ENCODE results near the gene TEKT2. TPM values are rescaled to one million over a fixed set of nuclear protein-coding genes. Genes with fewer than 3 reads are reported as not detected.

TEKT2 gene
- total RNA-seq, 1 donor from 2014 or later, result 0.18 TPM

DNA sequence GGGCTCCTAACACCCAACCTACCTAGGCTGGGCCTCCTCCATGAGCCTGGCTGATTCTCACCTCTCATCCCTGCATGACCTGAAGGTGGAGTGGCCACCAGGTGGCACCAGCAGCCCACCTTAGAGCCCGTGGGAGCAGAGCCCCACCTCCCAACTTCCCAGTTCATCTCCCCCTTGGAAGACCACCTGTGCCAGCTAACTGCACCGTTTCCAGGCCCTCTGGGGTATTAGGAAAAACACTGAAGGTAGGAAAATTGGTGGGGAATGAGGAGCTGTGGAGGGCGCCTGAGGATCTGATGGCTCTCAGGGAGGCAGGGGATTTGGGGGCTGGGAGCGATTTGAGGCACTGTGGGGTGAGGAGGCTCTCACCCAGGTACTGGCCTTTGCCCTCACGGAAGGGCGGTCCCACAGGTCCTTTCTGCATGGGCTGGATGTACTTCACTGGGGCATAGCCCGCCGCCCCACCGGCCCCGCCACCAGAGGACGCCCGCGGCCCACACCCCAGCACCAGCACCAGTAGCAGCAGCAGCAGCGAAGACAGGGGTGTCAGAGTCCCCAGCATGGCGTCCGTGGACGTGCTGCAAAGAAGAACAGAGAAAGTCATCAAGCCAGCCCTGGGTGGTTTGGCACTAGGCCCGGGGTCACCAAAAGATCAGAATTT lies 15.9 kb downstream of the TEKT2 start:
- intact Hi-C loops (cut with micrococcal nuclease), result loop anchor here (1.0 to 5.0 kb wide), 5 partner anchors 34 to 321 kb away; partner anchors contain the start of gene TRAPPC3
- Mint-ChIP-seq H3K36me3 (ENCODE audit: low read depth) (peaks cover 4% of the 10 kb centered on the region), H3K4me3 (ENCODE audit: low read depth) (no peak overlapping the region), H3K9me3 (no peaks in the 10 kb centered on the region), H3K4me1 (ENCODE audit: low read depth) (peaks cover 3% of the 10 kb centered on the region), H3K27ac (no peak overlapping the region), H3K27me3 (ENCODE audit: low read depth) (no peaks in the 10 kb centered on the region)
- DNase-seq (ENCODE audit: low spot score), result peak; percentile 63

GRCh38 chr1:36100376-36100775 lies 16.5 kb downstream of the TEKT2 start:
- Mint-ChIP-seq H3K4me3 (ENCODE audit: low read depth) (no peak overlapping the region), H3K27me3 (ENCODE audit: low read depth) (no peaks in the 10 kb centered on the region), H3K9me3 (no peaks in the 10 kb centered on the region), H3K36me3 (ENCODE audit: low read depth) (no peaks in the 10 kb centered on the region), H3K27ac (no peak overlapping the region), H3K4me1 (ENCODE audit: low read depth) (peaks cover 3% of the 10 kb centered on the region)
- no peak for DNase-seq (ENCODE audit: low spot score)
- intact Hi-C loops (cut with micrococcal nuclease), result loop anchor here (1.0 to 2.0 kb wide), 2 partner anchors 49 to 320 kb away; partner anchors contain the start of gene TRAPPC3

DNA sequence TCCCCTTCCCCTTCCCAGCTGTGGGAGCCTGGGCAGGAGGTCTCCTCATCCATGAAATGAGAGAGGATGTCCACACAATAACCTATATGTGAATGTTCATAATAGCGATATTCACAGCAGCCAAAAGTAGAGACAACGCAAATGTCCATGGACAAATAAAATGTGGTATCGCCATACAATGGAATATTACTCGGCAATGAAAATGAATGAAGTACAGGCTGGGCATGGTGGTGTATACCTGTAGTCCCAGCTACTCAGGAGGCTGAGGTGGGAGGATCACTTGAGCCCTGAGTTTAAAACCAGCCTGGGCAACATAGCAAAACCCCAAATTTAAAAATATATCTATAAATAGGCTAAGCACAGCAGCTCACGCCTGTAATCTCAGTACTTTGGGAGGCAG lies 17.7 kb downstream of the TEKT2 start:
- Mint-ChIP-seq H3K36me3 (ENCODE audit: low read depth) (no peaks in the 10 kb centered on the region), H3K4me3 (ENCODE audit: low read depth) (no peak overlapping the region), H3K9me3 (no peaks in the 10 kb centered on the region), H3K27me3 (ENCODE audit: low read depth) (no peaks in the 10 kb centered on the region), H3K27ac (no peak overlapping the region), H3K4me1 (ENCODE audit: low read depth) (peaks cover 3% of the 10 kb centered on the region)
- no peak for DNase-seq (ENCODE audit: low spot score)
- intact Hi-C loops (cut with micrococcal nuclease), result loop anchor here (2.0 kb wide), 1 partner anchor 319 kb away; no protein-coding TSS in a partner anchor

- Mint-ChIP-seq H3K4me1 (ENCODE audit: low read depth) (peaks cover 10% of the 10 kb centered on the region), H3K4me3 (ENCODE audit: low read depth) (no peak overlapping the region), H3K27ac (no peak overlapping the region), H3K9me3 (no peaks in the 10 kb centered on the region), H3K36me3 (ENCODE audit: low read depth) (no peaks in the 10 kb centered on the region), H3K27me3 (ENCODE audit: low read depth) (no peaks in the 10 kb centered on the region)
- no peak for DNase-seq (ENCODE audit: low spot score)
- intact Hi-C loops (cut with micrococcal nuclease), result no loop called here
Measured at GRCh38 chr1:36106269-36106668, 22.4 kb downstream of the TEKT2 start.

GRCh38 chr1:36107394-36107793 lies 23.5 kb downstream of the TEKT2 start:
- no peak overlapping the region for H3K27ac Mint-ChIP-seq
- H3K9me3 Mint-ChIP-seq, result no peaks in the 10 kb centered on the region
- H3K4me3 Mint-ChIP-seq (ENCODE audit: low read depth), result no peak overlapping the region
- no peak for DNase-seq (ENCODE audit: low spot score)
- peaks cover 12% of the 10 kb centered on the region for H3K4me1 Mint-ChIP-seq (ENCODE audit: low read depth)
- H3K27me3 Mint-ChIP-seq (ENCODE audit: low read depth), result no peaks in the 10 kb centered on the region
- intact Hi-C loops (cut with micrococcal nuclease), result no loop called here
- H3K36me3 Mint-ChIP-seq (ENCODE audit: low read depth), result no peaks in the 10 kb centered on the region

GRCh38 chr1:36108314-36108713 lies 24.4 kb downstream of the TEKT2 start:
- no peaks in the 10 kb centered on the region for H3K36me3 Mint-ChIP-seq (ENCODE audit: low read depth)
- no peaks in the 10 kb centered on the region for H3K9me3 Mint-ChIP-seq
- intact Hi-C loops (cut with micrococcal nuclease), result no loop called here
- no peak overlapping the region for H3K27ac Mint-ChIP-seq
- no peaks in the 10 kb centered on the region for H3K27me3 Mint-ChIP-seq (ENCODE audit: low read depth)
- peaks cover 12% of the 10 kb centered on the region for H3K4me1 Mint-ChIP-seq (ENCODE audit: low read depth)
- H3K4me3 Mint-ChIP-seq (ENCODE audit: low read depth), result no peak overlapping the region
- no peak for DNase-seq (ENCODE audit: low spot score)

DNA sequence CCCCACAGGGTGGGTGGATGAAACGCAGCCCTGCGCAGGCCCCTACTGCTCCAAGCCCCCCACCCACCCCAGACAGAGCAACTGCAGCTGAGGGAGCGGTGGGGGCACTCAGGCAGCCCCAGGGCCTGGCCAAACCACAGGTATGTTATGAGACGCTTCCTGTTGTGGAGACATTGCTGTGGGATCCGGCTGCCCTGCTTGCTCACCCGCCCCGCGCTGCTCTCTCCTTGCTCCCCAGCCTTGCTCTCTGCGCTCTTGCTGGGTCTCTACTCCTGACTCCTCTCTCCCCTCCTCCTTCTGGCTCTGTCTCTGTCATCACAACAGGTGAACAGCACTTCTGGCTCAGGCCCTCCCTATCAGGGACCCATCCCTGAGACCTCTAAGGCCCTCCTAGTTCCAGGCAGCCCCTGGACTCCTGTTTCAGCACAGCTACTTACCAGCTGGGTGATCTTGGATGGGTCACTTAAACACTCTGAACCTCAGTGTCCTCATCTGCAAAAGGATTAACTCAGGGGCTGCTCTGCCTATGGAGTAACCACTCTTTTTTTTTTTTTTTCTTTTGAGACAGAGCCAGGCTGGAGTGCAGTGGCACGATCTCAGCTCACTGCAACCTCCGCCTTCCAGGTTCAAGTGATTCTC lies 25.3 kb downstream of the TEKT2 start:
- H3K4me3 Mint-ChIP-seq (ENCODE audit: low read depth), result no peak overlapping the region
- no peaks in the 10 kb centered on the region for H3K36me3 Mint-ChIP-seq (ENCODE audit: low read depth)
- no peaks in the 10 kb centered on the region for H3K27me3 Mint-ChIP-seq (ENCODE audit: low read depth)
- intact Hi-C loops (cut with micrococcal nuclease), result no loop called here
- peaks cover 12% of the 10 kb centered on the region for H3K4me1 Mint-ChIP-seq (ENCODE audit: low read depth)
- DNase-seq (ENCODE audit: low spot score), result peak; percentile 29
- no peaks in the 10 kb centered on the region for H3K9me3 Mint-ChIP-seq
- H3K27ac Mint-ChIP-seq, result peak overlapping the region; percentile 70

- no peak overlapping the region for H3K4me3 Mint-ChIP-seq (ENCODE audit: low read depth)
- intact Hi-C loops (cut with micrococcal nuclease), result no loop called here
- H3K9me3 Mint-ChIP-seq, result no peaks in the 10 kb centered on the region
- H3K27me3 Mint-ChIP-seq (ENCODE audit: low read depth), result no peaks in the 10 kb centered on the region
- no peaks in the 10 kb centered on the region for H3K36me3 Mint-ChIP-seq (ENCODE audit: low read depth)
- H3K4me1 Mint-ChIP-seq (ENCODE audit: low read depth), result peaks cover 12% of the 10 kb centered on the region
- DNase-seq (ENCODE audit: low spot score), result no peak
- H3K27ac Mint-ChIP-seq, result peak overlapping the region; percentile 42
Measured at GRCh38 chr1:36111151-36111550, 27.3 kb downstream of the TEKT2 start.

- Mint-ChIP-seq H3K27ac (no peak overlapping the region), H3K4me1 (ENCODE audit: low read depth) (peaks cover 12% of the 10 kb centered on the region), H3K27me3 (ENCODE audit: low read depth) (no peaks in the 10 kb centered on the region), H3K4me3 (ENCODE audit: low read depth) (no peak overlapping the region), H3K9me3 (no peaks in the 10 kb centered on the region), H3K36me3 (ENCODE audit: low read depth) (no peaks in the 10 kb centered on the region)
- intact Hi-C loops (cut with micrococcal nuclease), result no loop called here
- DNase-seq (ENCODE audit: low spot score), result no peak
Measured at GRCh38 chr1:36112823-36113222, 28.9 kb downstream of the TEKT2 start.

DNA sequence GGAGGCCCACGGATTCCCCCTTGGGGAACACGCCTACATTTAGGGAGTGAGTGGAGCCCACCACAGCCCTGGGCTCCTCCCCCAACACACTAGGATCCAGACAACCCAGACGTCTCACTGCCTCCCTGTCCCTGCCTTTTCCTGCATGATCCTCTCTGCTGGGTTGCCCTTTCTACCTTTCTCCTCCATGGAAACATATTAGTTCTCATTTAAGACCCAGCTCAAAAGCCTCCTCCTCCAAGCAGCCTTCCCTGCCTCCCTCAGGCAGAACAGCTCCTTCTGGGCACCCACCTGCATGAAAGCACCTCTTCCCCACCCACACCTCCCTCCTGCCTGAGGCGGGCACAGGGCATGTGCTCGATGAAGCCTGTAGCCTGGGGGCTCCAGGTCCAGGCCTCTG lies 30.5 kb downstream of the TEKT2 start:
- intact Hi-C loops (cut with micrococcal nuclease), result no loop called here
- H3K4me1 Mint-ChIP-seq (ENCODE audit: low read depth), result peaks cover 5% of the 10 kb centered on the region

GRCh38 chr1:36115200-36115669 lies 31.3 kb downstream of the TEKT2 start:
- Mint-ChIP-seq H3K4me3 (ENCODE audit: low read depth) (no peak overlapping the region), H3K27ac (no peak overlapping the region), H3K27me3 (ENCODE audit: low read depth) (no peaks in the 10 kb centered on the region), H3K36me3 (ENCODE audit: low read depth) (no peaks in the 10 kb centered on the region), H3K4me1 (ENCODE audit: low read depth) (peaks cover 4% of the 10 kb centered on the region), H3K9me3 (no peaks in the 10 kb centered on the region)
- intact Hi-C loops (cut with micrococcal nuclease), result no loop called here
- DNase-seq (ENCODE audit: low spot score), result no peak

More for the DNA sequence above, 30.5 kb downstream of the TEKT2 start:
- DNase-seq (ENCODE audit: low spot score), result no peak
- H3K9me3 Mint-ChIP-seq, result no peaks in the 10 kb centered on the region
- H3K27ac Mint-ChIP-seq, result no peak overlapping the region
- no peaks in the 10 kb centered on the region for H3K36me3 Mint-ChIP-seq (ENCODE audit: low read depth)
- H3K4me3 Mint-ChIP-seq (ENCODE audit: low read depth), result no peak overlapping the region
- H3K27me3 Mint-ChIP-seq (ENCODE audit: low read depth), result no peaks in the 10 kb centered on the region

GRCh38 chr1:36115931-36116330 lies 32.0 kb downstream of the TEKT2 start:
- DNase-seq (ENCODE audit: low spot score), result no peak
- Mint-ChIP-seq H3K27ac (no peak overlapping the region), H3K9me3 (no peaks in the 10 kb centered on the region), H3K36me3 (ENCODE audit: low read depth) (no peaks in the 10 kb centered on the region), H3K4me1 (ENCODE audit: low read depth) (peaks cover 4% of the 10 kb centered on the region), H3K4me3 (ENCODE audit: low read depth) (no peak overlapping the region), H3K27me3 (ENCODE audit: low read depth) (no peaks in the 10 kb centered on the region)
- intact Hi-C loops (cut with micrococcal nuclease), result no loop called here

DNA sequence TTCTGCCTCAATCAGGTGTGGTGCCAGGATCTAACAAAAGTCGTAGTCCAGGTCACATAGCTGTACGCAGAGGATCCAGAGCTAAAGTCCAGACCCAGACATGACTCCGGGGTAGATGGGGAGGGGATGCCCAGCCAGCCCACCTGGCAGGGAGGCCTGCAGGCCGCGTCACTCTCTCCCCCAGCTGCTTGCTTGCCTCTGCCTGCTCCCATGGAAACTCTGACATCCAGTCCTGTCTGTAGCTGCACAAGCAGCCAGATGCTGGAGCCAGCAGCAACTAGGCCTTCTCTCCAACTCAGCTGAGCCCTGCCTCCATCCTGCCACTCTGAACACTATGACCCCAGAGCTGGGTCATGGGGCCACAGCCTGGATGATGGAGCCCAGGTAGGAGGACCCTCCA lies 33.0 kb downstream of the TEKT2 start:
- no peak for DNase-seq (ENCODE audit: low spot score)
- Mint-ChIP-seq H3K27me3 (ENCODE audit: low read depth) (peaks cover 3% of the 10 kb centered on the region), H3K4me1 (ENCODE audit: low read depth) (no peaks in the 10 kb centered on the region), H3K4me3 (ENCODE audit: low read depth) (no peak overlapping the region), H3K36me3 (ENCODE audit: low read depth) (no peaks in the 10 kb centered on the region), H3K9me3 (no peaks in the 10 kb centered on the region), H3K27ac (no peak overlapping the region)
- intact Hi-C loops (cut with micrococcal nuclease), result no loop called here
